Endodermal cell (in vitro differentiated cells): ENCODE data around the gene LAMA1. TPM values are rescaled to one million over a fixed set of nuclear protein-coding genes. Genes with fewer than 3 reads are reported as not detected.

Experiments
- DNase-seq: peaks from one replicate; pipeline ENCODE4 v3.0.0-alpha.2; 2017
- H3K27ac ChIP-seq: 2 replicates; pipeline ENCODE4 v1.5.1; 2013; ENCODE audit warnings: mild to moderate bottlenecking, low read depth, low read length, moderate library complexity
- H3K27me3 ChIP-seq: 2 replicates; pipeline ENCODE4 v1.6.1; 2013; ENCODE audit warnings: mild to moderate bottlenecking, low read length, moderate library complexity; ENCODE audit not compliant: insufficient read depth, control insufficient read depth, poor library complexity, severe bottlenecking
- H3K36me3 ChIP-seq: 2 replicates; pipeline ENCODE4 v1.7.0; 2013; ENCODE audit warnings: mild to moderate bottlenecking, low read length, moderate library complexity; ENCODE audit not compliant: control insufficient read depth, insufficient read depth
- H3K4me1 ChIP-seq: one replicate; pipeline ENCODE4 v1.7.0; 2013; ENCODE audit warnings: low read length; ENCODE audit not compliant: control insufficient read depth, insufficient read depth
- H3K4me3 ChIP-seq: 2 replicates; pipeline ENCODE4 v1.5.1; 2013; ENCODE audit warnings: mild to moderate bottlenecking, low read length, moderate library complexity
- H3K9ac ChIP-seq: 2 replicates; pipeline ENCODE4 v1.6.1; 2013; ENCODE audit warnings: mild to moderate bottlenecking, low read length, moderate library complexity; ENCODE audit not compliant: poor library complexity, severe bottlenecking; ENCODE audit errors: extremely low read depth
- H3K9me3 ChIP-seq: 2 replicates; pipeline ENCODE4 v1.6.1; 2013; ENCODE audit warnings: mild to moderate bottlenecking, low read length, moderate library complexity; ENCODE audit not compliant: control insufficient read depth
- H3K27ac Mint-ChIP-seq: 2 replicates; pipeline ENCODE4 v1.8.0; 2020; ENCODE audit warnings: mixed read lengths
- H3K27me3 Mint-ChIP-seq: 2 replicates; pipeline ENCODE4 v1.8.0; 2021; ENCODE audit warnings: mild to moderate bottlenecking, mixed read lengths; ENCODE audit not compliant: insufficient read depth
- H3K36me3 Mint-ChIP-seq: 2 replicates; pipeline ENCODE4 v1.8.0; 2020; ENCODE audit warnings: low read depth, mixed read lengths
- H3K4me1 Mint-ChIP-seq: 2 replicates; pipeline ENCODE4 v1.8.0; 2020; ENCODE audit warnings: mixed read lengths
- H3K4me3 Mint-ChIP-seq: 2 replicates; pipeline ENCODE4 v1.8.0; 2020; ENCODE audit warnings: mild to moderate bottlenecking, moderate library complexity, mixed read lengths
- H3K9me3 Mint-ChIP-seq: 2 replicates; pipeline ENCODE4 v1.8.0; 2020; ENCODE audit warnings: mild to moderate bottlenecking, mixed read lengths
- WGBS, 2 experiments: methylation state at CpG; one replicate each; pipeline versions ENCODE4 v1.1.5 to v1.1.7; 2013; ENCODE audit warnings: missing lambda C conversion rate in 2 of 2, mixed read lengths in 1 of 2; ENCODE audit not compliant: insufficient coverage in 1 of 2, insufficient read length in 1 of 2; 5-methylcytosine and 5-hydroxymethylcytosine counted together
- total RNA-seq, 2 donors: library from RNA; stranded (reverse); fragmentation: NEBNext Ultra II Directional in 1 of 2; extraction: Animal tissue kit (Norgen Biotek cat#: 25700) in 1 of 2; gene quantifications; 2 replicates in 1 of 2; 3 replicates in 1 of 2; pipeline ENCODE4 v1.2.1, GENCODE V29; 2021
- TF ChIP-seq, protein P1 (sequence below): fragments of 200-600 bp; sonication (generic); conservative IDR thresholded peaks from 2 replicates; pipeline ENCODE4 v1.5.0; 2021; ENCODE audit warnings: antibody characterized with exemption, mild to moderate bottlenecking

LAMA1 gene
- total RNA-seq, 2 donors from 2014 or later, result 198 to 316 TPM

DNA sequence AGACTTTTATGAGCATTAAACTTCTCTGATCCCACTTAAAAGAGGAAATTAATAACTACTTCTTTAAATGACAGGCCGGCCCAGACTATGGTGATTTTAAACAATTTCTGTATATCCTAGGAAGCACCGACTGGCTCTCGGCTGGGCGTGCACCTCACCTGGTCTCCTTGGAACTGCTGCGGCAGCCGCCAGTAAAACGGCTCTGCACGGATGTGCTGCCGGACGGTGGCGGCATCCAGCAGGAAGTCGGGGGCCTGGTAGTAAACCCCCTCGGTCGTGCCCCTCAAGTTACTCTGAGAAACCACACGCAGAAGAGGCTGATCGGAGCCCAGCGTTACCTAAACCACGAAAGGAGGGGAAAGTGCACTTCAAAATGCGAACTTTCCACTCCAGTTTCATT is 106.5 kb downstream of the LAMA1 start:
- Mint-ChIP-seq H3K9me3 (no peaks in the 10 kb centered on the region), H3K36me3 (peaks cover 82% of the 10 kb centered on the region), H3K4me3 (no peak overlapping the region), H3K4me1 (no peaks in the 10 kb centered on the region), H3K27me3 (no peaks in the 10 kb centered on the region), H3K27ac (no peak overlapping the region)
- Histone ChIP-seq H3K9me3 (no peaks in the 10 kb centered on the region), H3K36me3 (peaks cover 92% of the 10 kb centered on the region), H3K9ac (no peak overlapping the region), H3K27me3 (no peaks in the 10 kb centered on the region), H3K4me1 (no peaks in the 10 kb centered on the region), H3K27ac (no peak overlapping the region), H3K4me3 (no peak overlapping the region)
- TF ChIP-seq, protein P1, sequence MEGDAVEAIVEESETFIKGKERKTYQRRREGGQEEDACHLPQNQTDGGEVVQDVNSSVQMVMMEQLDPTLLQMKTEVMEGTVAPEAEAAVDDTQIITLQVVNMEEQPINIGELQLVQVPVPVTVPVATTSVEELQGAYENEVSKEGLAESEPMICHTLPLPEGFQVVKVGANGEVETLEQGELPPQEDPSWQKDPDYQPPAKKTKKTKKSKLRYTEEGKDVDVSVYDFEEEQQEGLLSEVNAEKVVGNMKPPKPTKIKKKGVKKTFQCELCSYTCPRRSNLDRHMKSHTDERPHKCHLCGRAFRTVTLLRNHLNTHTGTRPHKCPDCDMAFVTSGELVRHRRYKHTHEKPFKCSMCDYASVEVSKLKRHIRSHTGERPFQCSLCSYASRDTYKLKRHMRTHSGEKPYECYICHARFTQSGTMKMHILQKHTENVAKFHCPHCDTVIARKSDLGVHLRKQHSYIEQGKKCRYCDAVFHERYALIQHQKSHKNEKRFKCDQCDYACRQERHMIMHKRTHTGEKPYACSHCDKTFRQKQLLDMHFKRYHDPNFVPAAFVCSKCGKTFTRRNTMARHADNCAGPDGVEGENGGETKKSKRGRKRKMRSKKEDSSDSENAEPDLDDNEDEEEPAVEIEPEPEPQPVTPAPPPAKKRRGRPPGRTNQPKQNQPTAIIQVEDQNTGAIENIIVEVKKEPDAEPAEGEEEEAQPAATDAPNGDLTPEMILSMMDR, result no peak
- WGBS, 2 experiments, result 90 to 92% methylated on average over 18 to 19 of the region's 19 CpGs
- no peak for DNase-seq

DNA sequence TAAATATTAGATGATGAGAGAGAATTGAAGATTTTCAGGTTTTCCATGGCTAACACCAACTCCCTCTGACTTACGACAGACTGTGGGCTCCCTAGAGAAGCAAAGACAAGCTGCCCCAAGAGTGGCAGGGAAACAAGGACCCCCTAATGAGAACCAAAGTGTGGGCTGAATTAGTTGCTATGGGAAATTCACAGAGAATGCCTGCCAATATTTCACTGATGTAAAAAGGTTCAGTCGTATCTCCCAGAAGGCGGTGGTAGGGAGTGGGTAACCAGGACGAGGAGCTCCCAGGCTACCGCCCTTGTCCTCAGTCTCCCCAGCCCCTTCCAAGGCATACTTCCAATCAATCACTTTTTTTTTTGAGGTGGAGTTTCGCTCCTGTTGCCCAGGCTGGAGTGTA is 113.6 kb downstream of the LAMA1 start:
- H3K9me3 Mint-ChIP-seq, result no peaks in the 10 kb centered on the region
- H3K27ac ChIP-seq, result no peak overlapping the region
- no peak overlapping the region for H3K27ac Mint-ChIP-seq
- no peaks in the 10 kb centered on the region for H3K4me1 ChIP-seq
- no peaks in the 10 kb centered on the region for H3K9me3 ChIP-seq
- no peak overlapping the region for H3K4me3 ChIP-seq
- WGBS, 2 experiments, result 80 to 92% methylated on average over 3 to 6 of the region's 6 CpGs
- peaks cover 8% of the 10 kb centered on the region for H3K4me1 Mint-ChIP-seq
- no peak overlapping the region for H3K4me3 Mint-ChIP-seq
- peaks cover 84% of the 10 kb centered on the region for H3K36me3 Mint-ChIP-seq
- H3K9ac ChIP-seq, result no peak overlapping the region
- H3K36me3 ChIP-seq, result peaks cover 88% of the 10 kb centered on the region
- no peak for DNase-seq
- H3K27me3 Mint-ChIP-seq, result no peaks in the 10 kb centered on the region
- TF ChIP-seq, protein P1, result no peak
- no peaks in the 10 kb centered on the region for H3K27me3 ChIP-seq

DNA sequence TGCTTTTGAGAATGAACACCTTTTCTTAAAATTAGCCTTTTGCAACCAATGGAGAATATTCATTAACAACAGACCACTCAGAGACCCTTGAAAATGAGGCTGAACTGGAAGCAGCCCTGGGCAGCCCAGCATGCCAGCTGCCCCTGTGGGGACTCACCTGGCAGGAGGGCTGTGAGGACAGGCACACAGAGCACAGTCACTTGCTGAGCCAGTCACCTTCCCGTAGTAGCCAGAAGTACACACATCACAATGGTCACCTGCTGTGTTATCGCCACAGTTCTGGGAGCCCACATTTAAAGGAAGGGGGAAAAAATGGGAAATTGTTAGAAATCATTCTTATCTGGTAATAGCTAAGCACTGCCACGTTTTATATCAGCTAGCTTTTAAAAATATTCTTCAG is 115.5 kb downstream of the LAMA1 start:
- Mint-ChIP-seq H3K9me3 (no peaks in the 10 kb centered on the region), H3K4me3 (no peak overlapping the region), H3K4me1 (peaks cover 8% of the 10 kb centered on the region), H3K27ac (peak overlapping the region; percentile 55), H3K36me3 (peaks cover 86% of the 10 kb centered on the region), H3K27me3 (no peaks in the 10 kb centered on the region)
- H3K9ac ChIP-seq, result no peak overlapping the region
- 35% methylated on average over 3 of the region's 3 CpGs; no CpG with 5 or more reads in 1 of the 2 experiments for WGBS, 2 experiments
- no peaks in the 10 kb centered on the region for H3K27me3 ChIP-seq
- H3K9me3 ChIP-seq, result no peaks in the 10 kb centered on the region
- H3K4me1 ChIP-seq, result no peaks in the 10 kb centered on the region
- H3K4me3 ChIP-seq, result no peak overlapping the region
- no peak overlapping the region for H3K27ac ChIP-seq
- DNase-seq, result peak; percentile 75
- H3K36me3 ChIP-seq, result peaks cover 89% of the 10 kb centered on the region
- TF ChIP-seq, protein P1, result no peak
